H1 (cell line): Measurements from ENCODE around the gene NEB. TPM values are rescaled to one million over a fixed set of nuclear protein-coding genes. Genes with fewer than 3 reads are reported as not detected.
A peak's percentile ranks its signal among the peaks of the same experiment; 100 is the strongest.

Experiments
- CTCF ChIA-PET: fragments of 300-600 bp; sonication (Branson Sonifier 250); formaldehyde crosslinking; loops from one replicate; lab custom pipeline; 2021; ENCODE audit not compliant: partially characterized antibody; lab: Charles Lee
- POLR2A ChIA-PET: fragments of 300-600 bp; sonication (Branson Sonifier 250); formaldehyde crosslinking; loops from one replicate; lab custom pipeline; 2021; ENCODE audit warnings: inconsistent platforms; ENCODE audit not compliant: partially characterized antibody; lab: Charles Lee
- DNase-seq, 2 experiments: peaks; one replicate each; pipeline versions ENCODE4 v3.0.0 to v3.0.0-alpha.2; 2010 to 2022; ENCODE audit warnings: low spot score in 2 of 2, low read depth in 1 of 2, mixed read lengths in 1 of 2
- FAIRE-seq: peaks from 2 replicates; lab custom pipeline; 2011; peaks lifted over from hg19 to GRCh38; lab: Jason Lieb, UNC
- H2AFZ ChIP-seq: 2 replicates; pipeline ENCODE4 v1.8.1; 2012; ENCODE audit warnings: low read length, inconsistent platforms
- H2AK5ac ChIP-seq: 2 replicates; pipeline ENCODE4 v1.6.1; 2013; ENCODE audit warnings: low read depth, low read length
- H2BK120ac ChIP-seq: replicated peaks from 2 replicates; pipeline ENCODE3; 2013; ENCODE audit warnings: low read depth, low read length, inconsistent platforms
- H2BK12ac ChIP-seq: 2 replicates; pipeline ENCODE4 v1.6.1; 2013; ENCODE audit warnings: low read depth, low read length
- H2BK15ac ChIP-seq: 2 replicates; pipeline ENCODE4 v1.6.1; 2013; ENCODE audit warnings: low read length
- H2BK20ac ChIP-seq: 2 replicates; pipeline ENCODE4 v1.6.1; 2013; ENCODE audit warnings: low read length
- H2BK5ac ChIP-seq: 2 replicates; pipeline ENCODE4 v1.6.1; 2013; ENCODE audit warnings: low read depth, low read length
- H3K14ac ChIP-seq: 2 replicates; pipeline ENCODE4 v1.6.1; 2013; ENCODE audit warnings: inconsistent platforms; ENCODE audit not compliant: insufficient read length
- H3K18ac ChIP-seq: 2 replicates; pipeline ENCODE4 v1.6.1; 2013; ENCODE audit warnings: low read length; ENCODE audit errors: extremely low read depth
- H3K23ac ChIP-seq: 2 replicates; pipeline ENCODE4 v1.6.1; 2013; ENCODE audit warnings: inconsistent platforms; ENCODE audit not compliant: insufficient read length
- H3K23me2 ChIP-seq: 2 replicates; pipeline ENCODE4 v1.6.1; 2013; ENCODE audit warnings: low read depth, low read length
- H3K27ac ChIP-seq: 2 replicates; pipeline ENCODE4 v1.6.1; 2011; ENCODE audit warnings: low read depth, low read length, inconsistent platforms
- H3K27me3 ChIP-seq, 4 experiments: replicated peaks in 1 of 4; 1 replicate in 1 of 4; 2 replicates in 3 of 4; pipeline versions ENCODE4 v1.6.1 to v1.8.1; 2011 to 2013; ENCODE audit warnings: low read length in 3 of 4, mild to moderate bottlenecking in 3 of 4, inconsistent platforms in 2 of 4, mixed read lengths in 2 of 4, moderate library complexity in 1 of 4; ENCODE audit not compliant: control insufficient read depth in 3 of 4, insufficient read depth in 3 of 4; ENCODE audit errors: extremely low read depth in 1 of 4
- H3K36me3 ChIP-seq, 4 experiments: 2 replicates each; pipeline versions ENCODE4 v1.6.1 to v1.8.1; 2011 to 2013; ENCODE audit warnings: mild to moderate bottlenecking in 4 of 4, low read length in 3 of 4, moderate library complexity in 2 of 4, control low read depth in 1 of 4, inconsistent platforms in 1 of 4; ENCODE audit not compliant: insufficient read depth in 4 of 4, control insufficient read depth in 2 of 4
- H3K4ac ChIP-seq: replicated peaks from 2 replicates; pipeline ENCODE3; 2013; ENCODE audit warnings: low read length, low read depth, mixed read lengths, inconsistent platforms; ENCODE audit not compliant: insufficient read length
- H3K4me1 ChIP-seq, 4 experiments: replicated peaks in 1 of 4; 1 replicate in 1 of 4; 2 replicates in 3 of 4; pipeline versions ENCODE4 v1.6.1 to v1.8.1; 2011 to 2013; ENCODE audit warnings: low read length in 3 of 4, inconsistent platforms in 2 of 4, mixed read lengths in 1 of 4; ENCODE audit not compliant: insufficient read depth in 4 of 4, control insufficient read depth in 3 of 4
- H3K4me2 ChIP-seq, 2 experiments: 2 replicates each; pipeline versions ENCODE4 v1.6.1 to v1.8.1; 2011 to 2013; ENCODE audit warnings: low read depth in 2 of 2, low read length in 2 of 2, control low read depth in 1 of 2, inconsistent platforms in 1 of 2, mild to moderate bottlenecking in 1 of 2; ENCODE audit not compliant: insufficient read depth in 1 of 2
- H3K4me3 ChIP-seq, 4 experiments: fragments of 200-600, 300-600 bp in 1 of 4; sonication (generic), shearing (Covaris generic), sonication (Bioruptor Twin) in 1 of 4; 2 replicates each; pipeline versions ENCODE4 v1.5.1 to v1.8.1; 2011 to 2016; ENCODE audit warnings: low read length in 4 of 4, low read depth in 3 of 4, control low read depth in 2 of 4, inconsistent platforms in 2 of 4, mild to moderate bottlenecking in 2 of 4, mixed read lengths in 1 of 4, moderate library complexity in 1 of 4; ENCODE audit not compliant: insufficient read depth in 2 of 4; ENCODE audit errors: extremely low read depth in 1 of 4
- H3K56ac ChIP-seq: replicated peaks from 2 replicates; pipeline ENCODE3; 2013; ENCODE audit warnings: low read depth, mild to moderate bottlenecking, mixed read lengths, low read length, inconsistent platforms; ENCODE audit not compliant: insufficient read length
- H3K79me1 ChIP-seq: 2 replicates; pipeline ENCODE4 v1.6.1; 2013; ENCODE audit warnings: low read depth, low read length, control low read depth
- H3K79me2 ChIP-seq, 2 experiments: 2 replicates each; pipeline versions ENCODE4 v1.6.1 to v1.8.1; 2012 to 2013; ENCODE audit warnings: low read length in 2 of 2, mild to moderate bottlenecking in 2 of 2, inconsistent platforms in 1 of 2; ENCODE audit not compliant: insufficient read depth in 2 of 2, control insufficient read depth in 1 of 2
- H3K9ac ChIP-seq, 4 experiments: replicated peaks in 1 of 4; 1 replicate in 1 of 4; 2 replicates in 3 of 4; pipeline versions ENCODE4 v1.6.1 to v1.8.1; 2011 to 2013; ENCODE audit warnings: low read depth in 3 of 4, low read length in 3 of 4, control low read depth in 2 of 4, mild to moderate bottlenecking in 2 of 4, moderate library complexity in 2 of 4, inconsistent platforms in 1 of 4; ENCODE audit errors: extremely low read depth in 1 of 4
- H3K9me3 ChIP-seq, 2 experiments: 2 replicates each; pipeline versions ENCODE4 v1.6.1 to v1.8.1; 2012 to 2013; ENCODE audit warnings: mild to moderate bottlenecking in 2 of 2, moderate library complexity in 2 of 2, control low read depth in 1 of 2, inconsistent platforms in 1 of 2, low read depth in 1 of 2, low read length in 1 of 2, mixed read lengths in 1 of 2; ENCODE audit not compliant: insufficient read depth in 2 of 2
- H4K20me1 ChIP-seq, 2 experiments: replicated peaks in 1 of 2; 2 replicates each; pipeline versions ENCODE3 to v1.8.1; 2011 to 2013; ENCODE audit warnings: inconsistent platforms in 2 of 2, low read length in 2 of 2, mild to moderate bottlenecking in 1 of 2; ENCODE audit not compliant: insufficient read depth in 2 of 2, control insufficient read depth in 1 of 2
- H4K5ac ChIP-seq: 2 replicates; pipeline ENCODE4 v1.6.1; 2013; ENCODE audit warnings: low read length, low read depth, mixed read lengths, inconsistent platforms; ENCODE audit not compliant: insufficient read length
- H4K8ac ChIP-seq: 2 replicates; pipeline ENCODE4 v1.8.0; 2013; ENCODE audit warnings: mild to moderate bottlenecking, moderate library complexity, low read length, inconsistent platforms; ENCODE audit not compliant: insufficient read depth; ENCODE audit errors: extremely low read depth
- H4K91ac ChIP-seq: replicated peaks from 2 replicates; pipeline ENCODE3; 2013; ENCODE audit warnings: low read length, mixed read lengths, inconsistent platforms; ENCODE audit not compliant: insufficient read length
- WGBS, 2 experiments: shearing (Covaris generic) in 1 of 2; methylation state at CpG; one replicate each; pipeline versions ENCODE4 v1.1.6 to v1.1.7; 2013 to 2015; ENCODE audit warnings: low lambda C conversion rate in 2 of 2, mixed read lengths in 2 of 2, inconsistent platforms in 1 of 2, low coverage in 1 of 2, missing lambda C conversion rate in 1 of 2; ENCODE audit not compliant: insufficient replicate concordance in 2 of 2, insufficient coverage in 1 of 2, insufficient read length in 1 of 2; ENCODE audit errors: extremely low coverage in 1 of 2, missing lambda C conversion rate in 1 of 2; 5-methylcytosine and 5-hydroxymethylcytosine counted together
- polyA plus RNA-seq, 7 experiments: library from polyadenylated mRNA; depleted of rRNA in 3 of 7; stranded (reverse) in 5 of 7; unstranded in 2 of 7; fragments of >200 nt in 5 of 7; fragments of 200-250 nt in 2 of 7; gene quantifications; 1 replicate in 5 of 7; 2 replicates in 1 of 7; 4 replicates in 1 of 7; pipeline versions ENCODE4 v1.2.1 to v1.2.3, GENCODE V29; 2011 to 2013; ENCODE audit warnings: missing spikeins in 2 of 7, mixed read lengths in 2 of 7
- total RNA-seq: library from RNA; stranded (reverse); fragmentation: NEBNext Ultra II Directional; extraction: Animal tissue kit (Norgen Biotek cat#: 25700); gene quantifications from 2 replicates; pipeline ENCODE4 v1.2.1, GENCODE V29; 2021

NEB gene
- total and polyA plus RNA-seq, 2 of the 8 experiments (the other 6 are each of a cell fraction or from before 2014, with no cell fraction given), result 1.4 to 2.5 TPM

- Histone ChIP-seq H3K4me2 (peak overlapping the region; percentile 32 to 59; a peak in 3 of 4 replicates), H3K4me3 (no peak overlapping the region; a peak in 1 of 8 replicates), H3K4me1 (peaks cover 3 to 16% (median 11%) of the 10 kb centered on the region in 4 experiments; a peak in 5 of 7 replicates), H4K91ac (peak overlapping the region; percentile 58), H3K27ac (no peak overlapping the region), H2BK120ac (no peak overlapping the region), H3K9me3 (no peaks in the 10 kb centered on the region), H3K56ac (no peak overlapping the region), H4K5ac (peak overlapping the region; percentile 18), H3K4ac (no peak overlapping the region), H3K36me3 (no peaks in the 10 kb centered on the region), H3K14ac (no peak overlapping the region), H2AK5ac (peak overlapping the region; percentile 92), H2BK15ac (no peak overlapping the region), H2BK5ac (peak overlapping the region; percentile 82; the same call in 1 of the 2 replicates), H4K20me1 (no peaks in the 10 kb centered on the region), H3K18ac (peak overlapping the region; percentile 71), H2BK20ac (0 out of 2 replicates have a peak overlapping the region, but pooled peaks have one; percentile 82), H2BK12ac (peak overlapping the region; percentile 96), H3K9ac (no peak overlapping the region), H3K23ac (no peak overlapping the region), H3K23me2 (no peaks in the 10 kb centered on the region), H3K79me1 (no peaks in the 10 kb centered on the region), H4K8ac (no peak overlapping the region), H3K27me3 (no peaks in the 10 kb centered on the region), H2AFZ (peak overlapping the region; percentile 17; the same call in 1 of the 2 replicates), H3K79me2 (no peaks in the 10 kb centered on the region)
- ChIA-PET POLR2A (no interaction called here), CTCF (interaction anchor here (0.6 to 1.1 kb wide), 3 partner anchors 88 to 296 kb away, joined by 3 to 4 read pairs (median 4); no protein-coding TSS in a partner anchor)
- DNase-seq (no peak), FAIRE-seq (no peak)
- WGBS, 2 experiments, result 15% methylated on average over 5 of the region's 5 CpGs; no CpG with 5 or more reads in 1 of the 2 experiments
Observed at GRCh38 chr2:151730262-151730975, 3.9 kb downstream of the NEB start.
